PFSK-1 (cell line): ENCODE measurements around the gene CERCAM.

Experiments
- FOXP2 ChIP-seq: optimal IDR thresholded peaks from 2 replicates; pipeline ENCODE3; 2011; ENCODE audit warnings: borderline replicate concordance, control low read depth, inconsistent platforms; ENCODE audit not compliant: insufficient read depth; ENCODE audit errors: extremely low read length, extremely low read depth
- POLR2AphosphoS5 ChIP-seq: IDR thresholded peaks from 2 replicates; pipeline ENCODE4 v1.6.1; 2012; ENCODE audit warnings: low read depth, mild to moderate bottlenecking, control low read depth, low read length, moderate library complexity
- REST ChIP-seq, 2 experiments: IDR thresholded peaks; 2 replicates each; pipeline versions ENCODE4 v1.6.1 to v1.8.0; 2011 to 2012; ENCODE audit warnings: low read depth in 2 of 2, low read length in 2 of 2, control low read depth in 1 of 2, inconsistent platforms in 1 of 2, mild to moderate bottlenecking in 1 of 2, moderate library complexity in 1 of 2; ENCODE audit not compliant: insufficient read depth in 1 of 2
- SIN3A ChIP-seq: IDR thresholded peaks from 2 replicates; pipeline ENCODE4 v1.6.1; 2012; ENCODE audit warnings: mild to moderate bottlenecking, low read length, moderate library complexity, borderline replicate concordance; ENCODE audit not compliant: insufficient read depth
- TAF1 ChIP-seq: IDR thresholded peaks from 2 replicates; pipeline ENCODE4 v1.6.1; 2012; ENCODE audit warnings: low read length, control low read depth, borderline replicate concordance; ENCODE audit not compliant: insufficient read depth

CERCAM gene

GRCh38 chr9:128421482-128421996 lies 882 bp downstream of the CERCAM start:
- no peak for TF ChIP-seq TAF1

GRCh38 chr9:128422783-128423150 lies 2.1 kb downstream of the CERCAM start:
- TF ChIP-seq TAF1 (no peak), REST (IDR thresholded peaks at IDR 0.05; ENCODE audit: insufficient read depth in 1 of 2, low read depth in 2 of 2, low read length in 2 of 2) (no peak), SIN3A (no peak), FOXP2 (no peak), POLR2AphosphoS5 (no peak)

- TF ChIP-seq REST (IDR thresholded peaks at IDR 0.05; ENCODE audit: insufficient read depth in 1 of 2, low read depth in 2 of 2, low read length in 2 of 2) (no peak), SIN3A (no peak), FOXP2 (no peak), TAF1 (no peak), POLR2AphosphoS5 (no peak)
Observed at GRCh38 chr9:128424268-128424780, 3.7 kb downstream of the CERCAM start.

GRCh38 chr9:128428644-128429512 lies 8.2 kb downstream of the CERCAM start:
- TF ChIP-seq SIN3A (no peak), REST (IDR thresholded peaks at IDR 0.05; ENCODE audit: insufficient read depth in 1 of 2, low read depth in 2 of 2, low read length in 2 of 2) (no peak), FOXP2 (no peak), TAF1 (no peak), POLR2AphosphoS5 (no peak; the same call in 1 of the 2 replicates)

GRCh38 chr9:128429513-128430086 lies 8.9 kb downstream of the CERCAM start:
- no peak for TF ChIP-seq SIN3A
- TF ChIP-seq TAF1, result no peak
- TF ChIP-seq POLR2AphosphoS5, result no peak
- no peak for TF ChIP-seq REST (IDR thresholded peaks at IDR 0.05; ENCODE audit: insufficient read depth in 1 of 2, low read depth in 2 of 2, low read length in 2 of 2)
- no peak for TF ChIP-seq FOXP2
